Heart right ventricle (tissue), 16 donors: ENCODE data around the gene COG4. TPM values are rescaled to one million over a fixed set of nuclear protein-coding genes. Genes with fewer than 3 reads are reported as not detected.

Experiments
- ATAC-seq, 8 donors: fragments of 200-7000 bp; cut with Tn5 transposase; one replicate each; pipeline ENCODE4 v1.9.1; 2020; ENCODE audit warnings: mild to moderate bottlenecking in 8 of 8, moderate library complexity in 8 of 8, moderate number of reproducible peaks in 1 of 8
- DNase-seq, 2 donors: peaks; one replicate each; pipeline ENCODE4 v3.0.0-alpha.2; 2020
- H3K27ac ChIP-seq, 10 donors: fragments of 200-600 bp; sonication (generic) in 2 of 10; one replicate each; pipeline versions ENCODE4 v1.5.0 to v1.8.0; 2020 to 2022; ENCODE audit warnings: mild to moderate bottlenecking in 3 of 10
- H3K27me3 ChIP-seq, 7 donors: fragments of 200-600 bp; one replicate each; pipeline ENCODE4 v1.8.0; 2021 to 2022; ENCODE audit warnings: mild to moderate bottlenecking in 2 of 7
- H3K36me3 ChIP-seq, 9 donors: fragments of 200-600 bp; sonication (generic) in 1 of 9; one replicate each; pipeline versions ENCODE4 v1.5.0 to v1.8.0; 2020 to 2022; ENCODE audit warnings: mild to moderate bottlenecking in 2 of 9
- H3K4me1 ChIP-seq, 9 donors: fragments of 200-600 bp; sonication (generic) in 1 of 9; one replicate each; pipeline versions ENCODE4 v1.5.0 to v1.8.0; 2020 to 2022; ENCODE audit warnings: mild to moderate bottlenecking in 4 of 9
- H3K4me3 ChIP-seq, 10 donors: fragments of 200-600 bp; sonication (generic) in 2 of 10; one replicate each; pipeline versions ENCODE4 v1.5.0 to v1.8.0; 2020 to 2022; ENCODE audit warnings: mild to moderate bottlenecking in 7 of 10, moderate library complexity in 2 of 10
- H3K9me3 ChIP-seq, 11 donors: fragments of 200-600 bp in 10 of 11; sonication (generic) in 2 of 11; one replicate each; pipeline versions ENCODE4 v1.5.0 to v1.8.0; 2013 to 2022; ENCODE audit warnings: mild to moderate bottlenecking in 2 of 11, control low read depth in 1 of 11, moderate library complexity in 1 of 11
- CTCF ChIP-seq, 9 donors: fragments of 200-600 bp; sonication (generic) in 2 of 9; IDR thresholded peaks; one replicate each; pipeline versions ENCODE4 v1.5.0 to v1.8.0; 2021 to 2022; ENCODE audit warnings: antibody characterized with exemption in 9 of 9, mild to moderate bottlenecking in 5 of 9, moderate library complexity in 1 of 9
- WGBS, 2 donors: extraction: QIAGEN DNeasy Blood & Tissue Kit; methylation state at CpG; one replicate each; pipeline ENCODE4 v1.1.7; 2013; ENCODE audit warnings: inconsistent platforms in 1 of 2; 5-methylcytosine and 5-hydroxymethylcytosine counted together
- intact Hi-C, 10 donors: fragments of 100-400 bp; cut with DNase I; formaldehyde crosslinking; loops; one replicate each; pipeline versions ENCODE4 v1.11.1 to v1.14.2; 2022
- polyA plus RNA-seq, 2 donors: library from polyadenylated mRNA; stranded (reverse); fragments of 200-250 nt; gene quantifications; one replicate each; pipeline ENCODE4 v1.2.3, GENCODE V29; 2013
- total RNA-seq, 10 donors: library from RNA; stranded (reverse); fragmentation: NEBNext Ultra II Directional in 3 of 10; extraction: Animal tissue kit (Norgen Biotek cat#: 25700) in 3 of 10; gene quantifications; one replicate each; pipeline versions ENCODE4 v1.2.1 to v1.2.4, GENCODE V29; 2021 to 2023
- donor health status: Arrhythmogenic right ventricular cardiomyopathy.
- donor health status: ischemic (EF 13 %, LVEDD 7.1; RV severe dilation, severe dysfunction).
- donor health status: healthy with polysubstance abuse.
- donor health status: DM: no; HTN: yes; CAD: no.
- donor health status: DM: no; HTN: no; CAD: no.
- donor health status: ischemic (EF 25% LVEDD 6.9; RV normal size, moderate dysfunction).
- donor health status: ischemic (EF 25% LVEDD 5.7; RV mildly dilated, moderate dysfunction).
- donor health status: healthy.
- donor health status: DM: yes; HTN: yes; CAD: no.
- donor health status: Ischemic cardiomyopathy.
- donor health status: ischemic (EF 35%, LVEDD 5.7; RV mildly dilated, moderate dysfunction).
- donor health status: nonischemic (EF 11% LVEDD 7.7; RV severe dilation, severe dysfunction).
- donor health status: DM: yes; HTN: yes; CAD: no.
- donor health status: PGD.
- donor health status: ischemic (EF 29% LVEDD 5.4; RV normal size, mild dysfunction).
- donor health status: nonischemic (EF 23%, LVEDD 6.1; RV moderate dilation, normal function).

COG4 gene
- total and polyA plus RNA-seq, 12 donors, result 29.3 to 56.8 (median 40.5) TPM

DNA sequence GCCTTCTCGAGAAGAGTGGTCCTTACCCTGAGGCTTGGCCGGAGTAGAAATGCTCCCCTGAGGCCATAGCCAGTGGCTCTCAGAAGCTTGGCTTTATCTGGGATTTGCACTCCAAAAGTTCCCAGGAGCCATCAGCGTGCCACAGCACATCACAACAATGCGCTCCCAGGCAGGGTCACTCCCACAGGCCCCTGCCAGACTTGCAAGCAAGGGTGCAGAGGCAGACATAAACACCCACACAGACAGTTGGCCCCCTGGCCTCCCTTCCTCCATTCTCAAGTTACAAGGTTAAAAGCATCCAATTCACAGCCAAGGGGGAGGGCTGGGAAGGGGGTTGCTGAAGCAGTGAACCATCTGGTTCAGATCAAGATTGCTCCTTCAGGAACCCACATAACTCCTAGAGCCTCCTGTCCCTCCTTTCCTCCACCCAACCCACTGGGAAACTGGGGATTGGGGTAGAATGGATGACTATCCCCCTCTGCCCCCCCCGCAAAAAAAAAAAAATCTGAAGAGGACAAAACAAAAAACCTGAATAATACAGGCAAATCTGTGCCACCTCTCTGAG is 86.3 kb downstream of the COG4 start:
- Histone ChIP-seq H3K27me3 (no peaks in the 10 kb centered on the region), H3K4me3 (peak overlapping the region in 8 of 10 donors; percentile 66 to 82 (median 79)), H3K27ac (peak overlapping the region in 5 of 10 donors; percentile 77 to 88 (median 85)), H3K36me3 (peaks cover 0 to 13% (median 0%) of the 10 kb centered on the region in 9 donors), H3K4me1 (peaks cover 20 to 71% (median 59%) of the 10 kb centered on the region in 9 donors), H3K9me3 (no peaks in the 10 kb centered on the region)
- intact Hi-C loops, result loop anchor here in 4 of 10 donors (5.0 kb wide), 2 partner anchors 35 to 55 kb away; no protein-coding TSS in a partner anchor
- ATAC-seq, result no peak
- no peak for TF ChIP-seq CTCF (IDR thresholded peaks at IDR 0.05)
- DNase-seq, result no peak
- 32 to 34% methylated on average over 5 of the region's 5 CpGs for WGBS, 2 donors

GRCh38 chr16:70434484-70435260 is 88.7 kb downstream of the COG4 start:
- H3K27ac ChIP-seq, result peak overlapping the region in 7 of 10 donors; percentile 60 to 97 (median 71)
- peaks cover 35 to 91% (median 84%) of the 10 kb centered on the region in 9 donors for H3K4me1 ChIP-seq
- intact Hi-C loops, result loop anchor here in 5 of 10 donors (5.0 kb wide), 3 partner anchors 32 to 52 kb away; no protein-coding TSS in a partner anchor

DNA sequence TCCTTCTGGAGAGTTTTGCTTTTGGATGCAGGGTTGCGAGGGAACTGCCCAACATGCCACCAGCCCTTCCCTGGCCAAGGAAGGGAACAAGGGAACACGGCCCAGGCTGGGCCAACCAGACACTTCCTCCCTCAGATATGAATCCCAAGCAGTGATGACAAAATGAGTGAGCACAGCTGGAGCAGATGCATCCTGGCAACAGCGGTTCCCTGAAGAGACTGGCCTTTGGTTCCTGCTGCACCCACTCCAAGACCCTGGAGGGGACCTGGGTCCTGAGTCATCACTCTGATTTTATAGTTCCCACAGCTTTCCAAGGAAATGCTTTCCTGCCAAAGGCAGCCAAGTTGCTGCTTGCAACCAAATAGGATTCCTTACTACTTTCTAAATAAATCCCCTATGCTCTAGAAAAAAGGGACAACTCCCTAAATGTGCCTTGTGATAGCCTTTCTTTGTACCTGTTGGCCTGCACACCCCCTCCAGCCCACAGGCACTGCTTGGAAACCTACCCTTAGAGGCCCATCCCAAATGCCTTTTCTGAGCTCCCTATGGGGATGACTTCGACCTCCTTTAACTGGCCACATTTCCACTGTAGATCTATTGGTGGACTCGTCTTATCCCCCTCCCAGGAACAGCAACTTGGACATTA is 89.8 kb downstream of the COG4 start:
- H3K27me3 ChIP-seq, result no peaks in the 10 kb centered on the region
- ATAC-seq (peak; percentile 34 to 72 (median 47)), DNase-seq (peak; percentile 54 to 68)
- peak overlapping the region in 9 of 10 donors; percentile 28 to 97 (median 71) for H3K27ac ChIP-seq
- WGBS, 2 donors, result 26 to 34% methylated on average over 5 of the region's 5 CpGs
- H3K4me3 ChIP-seq, result peak overlapping the region in 4 of 10 donors; percentile 1 to 14 (median 6)
- peaks cover 0 to 13% (median 0%) of the 10 kb centered on the region in 9 donors for H3K36me3 ChIP-seq
- H3K4me1 ChIP-seq, result peaks cover 42 to 98% (median 92%) of the 10 kb centered on the region in 9 donors
- intact Hi-C loops, result loop anchor here in 3 of 10 donors (5.0 kb wide), 2 partner anchors 41 to 51 kb away; no protein-coding TSS in a partner anchor
- no peak for TF ChIP-seq CTCF (IDR thresholded peaks at IDR 0.05)
- no peaks in the 10 kb centered on the region for H3K9me3 ChIP-seq

More at GRCh38 chr16:70434484-70435260, 88.7 kb downstream of the COG4 start:
- no peak for TF ChIP-seq CTCF (IDR thresholded peaks at IDR 0.05)
- WGBS, 2 donors, result 72 to 78% methylated on average over 6 of the region's 6 CpGs
- no peaks in the 10 kb centered on the region for H3K27me3 ChIP-seq
- DNase-seq (no peak), ATAC-seq (no peak)
- no peaks in the 10 kb centered on the region for H3K9me3 ChIP-seq
- H3K36me3 ChIP-seq, result peaks cover 0 to 13% (median 0%) of the 10 kb centered on the region in 9 donors
- no peak overlapping the region for H3K4me3 ChIP-seq
